WERI-Rb-1 (cell line): Measurements from ENCODE around the gene COL5A1.

ENCODE experiments used
- DNase-seq: peaks from one replicate; pipeline ENCODE4 v3.0.0-alpha.2; 2020
- H3K27ac ChIP-seq: fragments of 250-450 bp; sonication (Bioruptor Pico); 2 replicates; pipeline ENCODE4 v1.5.1; 2020; ENCODE audit warnings: mild to moderate bottlenecking, moderate library complexity
- H3K27me3 ChIP-seq: fragments of 250-450 bp; sonication (Bioruptor Pico); 2 replicates; pipeline ENCODE4 v1.5.1; 2021; ENCODE audit warnings: mild to moderate bottlenecking, low read depth, moderate library complexity; ENCODE audit not compliant: insufficient read depth, severe bottlenecking
- H3K36me3 ChIP-seq: fragments of 250-450 bp; sonication (Bioruptor Pico); 2 replicates; pipeline ENCODE4 v1.5.1; 2020; ENCODE audit warnings: mild to moderate bottlenecking, moderate library complexity
- H3K4me3 ChIP-seq: 2 replicates; pipeline ENCODE4 v1.5.1; 2011; ENCODE audit warnings: low read depth, mild to moderate bottlenecking, control low read depth, low read length
- H3K9me3 ChIP-seq: fragments of 250-450 bp; sonication (Bioruptor Pico); 2 replicates; pipeline ENCODE4 v1.5.1; 2021; ENCODE audit warnings: mild to moderate bottlenecking, moderate library complexity; ENCODE audit not compliant: severe bottlenecking
- TF ChIP-seq, protein P1 (sequence below): IDR thresholded peaks from 2 replicates; pipeline ENCODE4 v1.5.1; 2011; ENCODE audit warnings: low read depth, mild to moderate bottlenecking, control low read depth, inconsistent platforms, low read length

COL5A1 gene

DNA sequence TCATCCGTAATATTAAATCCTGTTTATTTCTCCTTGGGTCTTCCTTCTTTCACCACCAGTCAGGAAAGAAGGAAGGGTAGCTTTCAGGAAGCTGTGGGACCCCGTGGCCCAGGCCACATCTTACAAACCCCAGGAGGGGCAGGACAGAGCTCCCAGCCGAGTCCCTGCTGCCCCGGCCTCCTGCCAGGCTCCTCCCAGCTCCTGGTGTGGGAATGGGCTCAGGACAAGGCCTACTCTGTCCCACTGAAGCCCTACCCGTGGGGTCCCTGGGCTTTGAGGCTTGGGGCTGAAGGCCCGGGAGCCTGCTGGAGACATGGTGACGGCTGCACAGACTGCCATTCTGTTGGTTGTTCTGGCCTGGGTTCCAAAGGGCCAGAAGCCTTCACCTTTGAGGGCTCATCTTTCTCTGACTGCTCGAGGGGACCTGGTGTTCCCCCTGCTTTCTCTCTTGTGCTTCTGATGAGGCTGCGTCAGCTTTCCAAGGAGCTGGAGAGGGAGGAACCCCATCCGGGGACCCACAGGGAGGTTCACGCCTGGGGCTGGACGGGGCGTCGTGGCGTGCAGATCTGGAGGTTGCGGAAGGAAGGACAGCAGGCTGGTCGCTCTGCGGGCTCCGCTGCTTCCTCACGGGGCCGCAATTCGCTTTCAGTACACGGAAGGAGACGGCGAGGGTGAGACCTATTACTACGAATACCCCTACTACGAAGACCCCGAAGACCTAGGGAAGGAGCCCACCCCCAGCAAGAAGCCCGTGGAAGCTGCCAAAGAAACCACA, 86.6 kb downstream of the COL5A1 start:
- no peak for DNase-seq
- peaks cover 3% of the 10 kb centered on the region; the same call in 1 of the 2 replicates for H3K36me3 ChIP-seq
- no peak overlapping the region for H3K27ac ChIP-seq
- TF ChIP-seq, protein P1, sequence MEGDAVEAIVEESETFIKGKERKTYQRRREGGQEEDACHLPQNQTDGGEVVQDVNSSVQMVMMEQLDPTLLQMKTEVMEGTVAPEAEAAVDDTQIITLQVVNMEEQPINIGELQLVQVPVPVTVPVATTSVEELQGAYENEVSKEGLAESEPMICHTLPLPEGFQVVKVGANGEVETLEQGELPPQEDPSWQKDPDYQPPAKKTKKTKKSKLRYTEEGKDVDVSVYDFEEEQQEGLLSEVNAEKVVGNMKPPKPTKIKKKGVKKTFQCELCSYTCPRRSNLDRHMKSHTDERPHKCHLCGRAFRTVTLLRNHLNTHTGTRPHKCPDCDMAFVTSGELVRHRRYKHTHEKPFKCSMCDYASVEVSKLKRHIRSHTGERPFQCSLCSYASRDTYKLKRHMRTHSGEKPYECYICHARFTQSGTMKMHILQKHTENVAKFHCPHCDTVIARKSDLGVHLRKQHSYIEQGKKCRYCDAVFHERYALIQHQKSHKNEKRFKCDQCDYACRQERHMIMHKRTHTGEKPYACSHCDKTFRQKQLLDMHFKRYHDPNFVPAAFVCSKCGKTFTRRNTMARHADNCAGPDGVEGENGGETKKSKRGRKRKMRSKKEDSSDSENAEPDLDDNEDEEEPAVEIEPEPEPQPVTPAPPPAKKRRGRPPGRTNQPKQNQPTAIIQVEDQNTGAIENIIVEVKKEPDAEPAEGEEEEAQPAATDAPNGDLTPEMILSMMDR, result no peak
- no peaks in the 10 kb centered on the region for H3K9me3 ChIP-seq
- H3K27me3 ChIP-seq, result no peaks in the 10 kb centered on the region
- H3K4me3 ChIP-seq, result no peak overlapping the region

DNA sequence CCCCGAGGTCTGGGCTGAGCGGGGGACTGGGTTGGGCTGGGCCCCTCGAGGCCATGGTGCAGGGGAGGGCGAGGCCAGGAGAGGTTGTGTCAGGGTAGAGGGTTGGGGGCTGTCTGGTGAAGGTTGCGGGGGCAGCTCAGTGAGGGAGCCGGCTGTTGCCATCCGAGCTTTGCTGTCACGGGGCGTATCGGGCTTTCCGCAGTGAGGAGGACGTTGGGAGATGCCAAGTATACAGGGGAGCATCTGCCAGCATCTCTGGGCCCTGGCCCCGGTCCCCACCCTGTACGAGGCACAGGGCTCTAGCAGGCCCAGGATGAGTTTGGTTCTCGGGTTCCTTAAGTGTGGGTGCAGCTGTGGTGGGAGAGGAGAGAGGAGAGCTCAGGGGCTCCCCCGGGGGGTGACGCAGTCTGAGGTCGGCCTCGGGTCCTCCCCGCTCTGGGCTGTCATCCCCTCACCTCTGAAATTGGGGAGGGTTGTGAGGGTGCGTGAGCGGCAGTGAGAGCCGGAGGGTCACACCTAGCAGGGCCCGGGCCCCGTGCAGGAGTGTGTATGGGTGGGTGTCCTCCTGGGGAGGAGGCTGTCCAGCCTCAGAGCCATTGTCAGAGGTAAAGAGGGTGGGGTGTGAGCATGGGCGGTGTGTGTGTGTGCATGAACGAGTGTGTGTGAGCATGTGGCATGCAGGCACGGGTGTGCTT, 87.3 kb downstream of the COL5A1 start:
- no peak overlapping the region for H3K4me3 ChIP-seq
- H3K9me3 ChIP-seq, result no peaks in the 10 kb centered on the region
- DNase-seq, result no peak
- TF ChIP-seq, protein P1, result no peak
- peaks cover 3% of the 10 kb centered on the region; the same call in 1 of the 2 replicates for H3K36me3 ChIP-seq
- H3K27me3 ChIP-seq, result no peaks in the 10 kb centered on the region
- H3K27ac ChIP-seq, result no peak overlapping the region

DNA sequence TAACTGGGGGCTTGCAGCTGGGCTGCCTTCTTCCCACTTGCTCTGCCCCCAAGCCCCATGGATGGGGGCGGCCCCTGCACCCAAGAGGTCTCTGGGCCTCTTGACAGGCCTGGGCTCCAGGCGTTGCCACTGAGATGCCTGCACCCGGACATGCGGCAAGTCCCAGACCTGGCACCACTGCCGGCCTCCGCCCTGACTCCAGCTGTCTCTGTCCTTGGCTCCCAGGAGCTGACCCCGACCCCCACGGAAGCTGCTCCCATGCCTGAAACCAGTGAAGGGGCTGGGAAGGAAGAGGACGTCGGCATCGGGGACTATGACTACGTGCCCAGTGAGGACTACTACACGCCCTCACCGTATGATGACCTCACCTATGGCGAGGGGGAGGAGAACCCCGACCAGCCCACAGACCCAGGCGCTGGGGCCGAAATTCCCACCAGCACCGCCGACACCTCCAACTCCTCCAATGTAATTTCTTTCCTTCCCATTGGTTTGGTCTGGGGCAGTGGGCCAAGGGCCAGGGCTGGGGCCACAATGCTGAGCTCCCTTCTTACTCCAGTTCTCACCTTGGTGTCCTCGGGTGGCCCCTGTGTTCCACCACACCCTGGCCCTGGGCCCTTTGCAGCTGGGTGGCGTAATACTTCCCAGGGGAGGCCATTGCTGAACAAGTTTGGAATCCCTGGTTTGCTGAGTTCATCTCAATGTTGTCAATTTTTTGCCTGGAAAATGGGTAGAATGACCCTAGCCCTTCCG, 88.6 kb downstream of the COL5A1 start:
- TF ChIP-seq, protein P1, result no peak
- H3K9me3 ChIP-seq, result no peaks in the 10 kb centered on the region
- DNase-seq, result no peak
- H3K27ac ChIP-seq, result no peak overlapping the region
- H3K4me3 ChIP-seq, result no peak overlapping the region
- H3K36me3 ChIP-seq, result peaks cover 3% of the 10 kb centered on the region; the same call in 1 of the 2 replicates
- H3K27me3 ChIP-seq, result no peaks in the 10 kb centered on the region

DNA sequence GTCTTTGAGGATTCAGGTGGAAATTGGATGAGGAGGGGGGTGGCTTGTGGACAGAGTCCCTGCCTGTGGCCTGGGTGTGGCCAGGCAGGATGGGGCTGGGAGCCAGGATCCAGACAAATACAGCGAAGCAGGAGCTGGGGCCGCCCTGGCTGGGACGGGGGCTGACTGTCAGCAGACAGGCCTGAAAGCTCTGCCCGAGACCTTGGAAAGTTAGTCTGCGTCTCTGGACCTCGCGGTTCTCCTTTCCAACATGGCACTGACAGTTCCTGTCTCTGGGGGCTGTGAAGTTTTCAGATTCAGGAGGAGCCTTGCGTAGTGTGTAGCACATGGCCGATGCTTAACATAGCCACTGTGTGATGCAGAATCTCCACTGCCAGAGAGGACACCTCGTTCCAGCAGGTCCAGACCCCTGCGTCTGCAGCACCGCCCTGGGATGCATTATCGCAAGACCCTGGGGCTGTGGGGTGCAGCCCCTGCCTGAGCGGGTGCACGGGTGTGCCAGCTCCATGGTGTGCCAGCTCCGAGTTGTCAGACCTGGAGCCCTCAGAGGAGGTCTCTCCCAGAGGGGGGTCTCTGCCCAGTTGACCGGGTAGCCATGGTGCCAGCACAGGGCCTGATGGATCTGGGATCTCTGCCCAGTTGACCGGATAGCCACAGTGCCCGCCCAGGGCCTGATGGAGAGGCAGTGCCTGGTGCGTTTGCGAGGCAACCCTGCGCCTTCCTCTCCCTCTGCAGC, 89.3 kb downstream of the COL5A1 start:
- TF ChIP-seq, protein P1, result no peak
- Histone ChIP-seq H3K27me3 (no peaks in the 10 kb centered on the region), H3K4me3 (no peak overlapping the region), H3K27ac (no peak overlapping the region), H3K9me3 (no peaks in the 10 kb centered on the region), H3K36me3 (peaks cover 3% of the 10 kb centered on the region; the same call in 1 of the 2 replicates)
- no peak for DNase-seq
